NCI-H128 (cell line): ENCODE data around the gene WSCD2.

Experiments used
- DNase-seq: peaks from one replicate; lab custom pipeline; 2025; ENCODE audit not compliant: unreplicated experiment; lab: John Stamatoyannopoulos, UW

Gene WSCD2

DNA sequence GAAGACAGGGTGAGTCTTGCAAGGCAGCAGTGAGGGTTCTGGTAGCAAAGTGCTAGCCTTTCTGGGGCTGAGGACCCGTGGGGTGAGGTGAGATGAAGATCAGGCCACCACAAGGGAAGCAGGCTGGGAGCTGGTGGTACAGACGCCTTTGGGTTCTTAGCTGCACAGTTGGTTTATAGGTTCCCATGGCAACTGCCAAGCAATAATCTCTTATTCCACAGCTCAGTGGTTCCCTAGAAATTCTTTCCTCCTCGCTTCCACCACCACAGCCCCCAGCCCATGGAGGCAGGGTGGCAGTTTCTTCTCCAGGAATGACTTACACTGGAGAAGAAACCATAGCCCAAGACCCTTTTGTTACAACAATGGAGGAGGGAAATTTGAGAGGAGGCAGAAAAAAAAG, 127.9 kb downstream of the WSCD2 start:
- no peak for DNase-seq

GRCh38 chr12:108257610-108258106, 128.6 kb downstream of the WSCD2 start:
- no peak for DNase-seq

GRCh38 chr12:108260039-108260438, 131.0 kb downstream of the WSCD2 start:
- DNase-seq: no peak

GRCh38 chr12:108260969-108261368, 131.9 kb downstream of the WSCD2 start:
- DNase-seq: no peak

- DNase-seq: no peak
These were observed 136.4 kb downstream of the WSCD2 start for GRCh38 chr12:108265505-108265904.

- DNase-seq: no peak
These were observed 137.0 kb downstream of the WSCD2 start for GRCh38 chr12:108266131-108266530.

GRCh38 chr12:108267450-108267849, 138.4 kb downstream of the WSCD2 start:
- DNase-seq: no peak

DNA sequence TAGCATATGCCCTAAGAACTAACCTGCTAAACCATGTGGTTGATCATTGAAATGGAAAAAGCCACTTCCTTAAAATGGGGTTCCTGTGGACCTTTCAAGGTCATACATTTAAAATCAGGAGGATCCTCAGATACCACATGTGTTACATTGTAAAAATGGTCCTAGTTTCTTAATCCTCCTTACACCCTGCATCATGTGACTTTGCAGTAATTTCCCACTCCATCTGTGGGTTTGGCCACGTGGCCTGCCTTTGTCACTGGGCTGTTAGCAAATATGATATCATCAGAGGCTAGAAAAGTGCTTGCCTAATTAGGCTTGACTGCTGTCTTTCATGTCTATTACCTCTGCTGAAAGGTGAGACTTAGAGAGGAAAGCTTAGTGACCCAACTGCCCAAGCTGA, 139.3 kb downstream of the WSCD2 start:
- DNase-seq: no peak

- DNase-seq: no peak
These were observed 140.1 kb downstream of the WSCD2 start for GRCh38 chr12:108269224-108269623.

DNA sequence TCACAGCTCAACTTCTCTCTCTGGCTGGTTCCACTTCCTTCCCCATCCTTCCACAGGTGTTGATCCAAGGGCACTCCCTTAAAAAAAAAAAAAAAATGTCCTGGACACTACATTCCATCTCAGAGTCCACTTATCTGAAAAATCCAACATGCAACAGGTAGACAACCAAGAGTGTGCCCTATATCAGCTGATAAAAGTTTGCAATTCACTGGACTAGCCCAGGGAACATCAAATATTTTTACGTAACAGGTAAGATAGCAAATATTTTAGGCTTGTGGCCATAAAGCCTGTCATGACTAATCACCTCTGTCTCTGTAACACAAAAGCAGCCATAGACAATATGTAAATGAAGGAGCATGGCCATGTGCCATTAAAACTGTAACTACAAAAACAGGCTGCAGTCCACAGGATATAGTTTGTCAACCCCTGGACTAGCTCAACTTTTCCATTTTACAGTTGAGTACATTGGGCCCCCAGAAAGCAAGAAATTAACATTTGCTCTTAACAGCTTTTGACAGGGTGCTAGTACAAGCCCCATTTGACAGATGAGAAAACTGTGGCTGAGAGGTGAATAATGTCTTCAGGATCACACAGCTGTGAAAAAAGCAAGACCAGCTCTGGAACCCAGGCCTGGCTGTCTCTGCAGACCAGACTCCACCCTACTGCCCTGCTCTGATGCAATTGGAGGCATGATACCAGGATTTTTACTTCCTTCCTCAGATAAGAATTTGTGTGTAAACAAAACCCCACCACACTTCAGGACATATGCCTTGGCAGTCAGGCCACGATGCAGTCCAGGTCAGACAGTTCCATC, 141.2 kb downstream of the WSCD2 start:
- DNase-seq: no peak

GRCh38 chr12:108270849-108271143, 141.7 kb downstream of the WSCD2 start:
- no peak for DNase-seq

- DNase-seq: no peak
These were observed 143.1 kb downstream of the WSCD2 start for GRCh38 chr12:108271951-108272872.

DNA sequence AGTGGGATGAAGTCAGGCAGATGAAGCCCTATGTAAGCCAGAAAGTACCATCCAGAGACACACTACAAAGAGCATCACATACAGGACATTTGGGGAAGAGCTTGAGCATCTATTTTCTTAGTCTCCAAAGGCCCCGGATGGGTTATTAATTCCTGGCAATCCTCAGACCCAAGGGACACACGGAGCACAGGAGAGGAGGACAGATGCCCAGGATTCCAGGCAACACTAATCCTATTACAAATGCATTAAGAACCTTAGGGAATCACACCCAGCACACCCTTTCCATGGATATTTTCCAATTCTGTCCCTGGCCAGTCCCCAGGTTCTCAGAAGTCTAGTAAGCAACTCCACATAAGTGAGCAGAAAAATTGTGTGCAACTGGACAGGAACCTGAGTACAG, 144.1 kb downstream of the WSCD2 start:
- no peak for DNase-seq

GRCh38 chr12:108277613-108278012, 148.5 kb downstream of the WSCD2 start:
- no peak for DNase-seq

DNA sequence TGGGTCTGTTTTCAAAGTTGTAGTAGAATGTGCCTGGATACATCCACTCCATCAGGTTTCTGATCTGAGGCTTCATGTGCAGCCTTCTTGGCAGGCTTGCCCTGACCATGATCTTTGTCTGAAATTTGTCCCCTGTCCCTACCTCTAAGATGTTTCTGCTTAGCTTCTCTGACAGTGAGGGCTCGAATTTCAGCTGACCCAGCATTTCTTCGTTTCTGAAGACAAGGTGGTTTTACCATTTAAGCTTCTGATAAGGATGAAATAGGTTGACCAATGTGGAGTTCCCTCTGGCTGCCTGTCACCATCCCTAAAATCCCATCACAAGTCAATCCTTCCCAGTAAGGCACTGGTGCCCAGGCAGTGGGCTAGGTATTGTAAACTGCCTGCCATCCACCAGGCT, 153.1 kb downstream of the WSCD2 start:
- DNase-seq: no peak

GRCh38 chr12:108282676-108283075, 153.6 kb downstream of the WSCD2 start:
- DNase-seq: no peak

DNA sequence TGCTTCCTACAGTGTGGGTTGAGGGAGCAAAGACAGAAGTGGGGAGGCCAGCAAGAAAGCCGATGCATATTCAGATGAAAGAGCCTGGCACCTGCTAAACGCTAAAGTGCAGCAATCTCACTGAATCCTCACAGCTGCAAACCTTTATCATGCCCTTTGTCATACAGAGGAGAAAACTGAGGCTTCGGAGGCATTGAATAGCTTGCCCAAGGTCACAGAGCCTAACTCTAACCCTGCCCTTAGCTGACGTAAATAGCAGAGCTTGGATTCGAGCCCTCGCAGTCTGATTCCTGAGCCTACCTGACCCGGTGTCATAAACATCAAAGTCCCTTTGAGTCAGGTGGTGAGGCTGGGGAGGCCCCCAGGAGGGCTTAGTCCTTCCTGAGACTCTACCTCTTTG, 155.1 kb downstream of the WSCD2 start:
- no peak for DNase-seq

DNA sequence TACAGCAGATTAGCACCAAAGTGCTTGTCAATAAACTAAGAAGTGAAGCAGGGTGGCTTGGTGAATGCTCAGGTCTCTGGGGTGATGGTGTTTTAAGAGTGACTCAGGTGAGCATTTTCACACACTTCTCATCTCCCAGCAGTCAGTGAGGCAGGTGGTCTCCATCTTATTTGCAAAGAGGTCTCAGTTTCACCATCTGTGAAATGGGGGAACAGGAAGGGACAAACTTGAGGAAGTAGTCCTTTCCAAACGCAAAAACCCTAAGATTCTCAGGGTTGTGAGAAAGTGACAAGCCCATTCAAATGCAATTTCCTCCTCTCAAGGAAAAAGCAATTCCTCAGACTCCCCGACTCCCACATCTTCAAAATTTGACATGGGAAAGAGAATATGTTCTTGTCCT, 155.9 kb downstream of the WSCD2 start:
- DNase-seq: no peak

DNA sequence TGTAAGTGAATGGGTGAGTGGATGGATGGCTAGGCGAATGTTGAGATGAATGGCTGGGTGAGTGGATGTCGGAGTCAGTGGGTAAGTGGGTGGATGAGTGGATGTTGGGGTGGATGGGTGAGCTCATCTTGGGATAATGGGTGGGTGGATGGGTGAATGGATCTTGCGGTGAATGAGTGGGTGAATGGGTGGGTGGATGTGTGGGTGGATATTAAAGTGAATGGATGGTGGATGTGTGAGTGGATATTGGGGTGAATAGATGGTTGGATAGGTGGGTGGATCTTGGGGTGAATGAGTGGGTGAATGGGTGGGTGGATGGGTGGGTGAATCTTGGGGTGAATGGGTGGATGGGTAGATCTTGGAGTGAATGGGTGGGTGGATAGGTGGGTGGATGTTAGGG, 158.1 kb downstream of the WSCD2 start:
- no peak for DNase-seq

GRCh38 chr12:108289350-108290161, 160.5 kb downstream of the WSCD2 start:
- no peak for DNase-seq

GRCh38 chr12:108295641-108296040, 166.6 kb downstream of the WSCD2 start:
- no peak for DNase-seq
